IMR-90 (cell line): Measurements from ENCODE around the gene DNAH3. TPM values are rescaled to one million over a fixed set of nuclear protein-coding genes. Genes with fewer than 3 reads are reported as not detected.

Experiments used
- ATAC-seq: fragments of 200-7000 bp; cut with Tn5 transposase; 2 replicates; pipeline ENCODE4 v1.9.1; 2020; ENCODE audit warnings: low read depth, mild to moderate bottlenecking, moderate library complexity
- BruUV-seq: library from RNA; stranded (reverse); fragments of 400-500 nt; replicated peaks from 2 replicates; lab custom pipeline; 2021; lab: Mats Ljungman, UMichigan
- CTCF ChIA-PET: fragments of 300-600 bp; formaldehyde crosslinking; extraction: SDS; loops from one replicate; lab custom pipeline; 2021; ENCODE audit warnings: antibody characterized with exemption; lab: Yijun Ruan, JAX
- POLR2A ChIA-PET: fragments of 300-600 bp; sonication (Branson Sonifier 250); formaldehyde crosslinking; loops from one replicate; lab custom pipeline; 2022; ENCODE audit warnings: antibody characterized with exemption; ENCODE audit not compliant: unreplicated experiment; lab: Charles Lee
- DNase-seq: peaks from one replicate; pipeline ENCODE4 v3.0.0; 2013
- H2AFZ ChIP-seq: replicated peaks from 2 replicates; pipeline ENCODE3; 2013; ENCODE audit warnings: low read length, mild to moderate bottlenecking; ENCODE audit not compliant: poor library complexity
- H2AK5ac ChIP-seq: 2 replicates; pipeline ENCODE4 v1.6.1; 2013; ENCODE audit warnings: low read depth, low read length, inconsistent platforms
- H2AK9ac ChIP-seq: replicated peaks from 2 replicates; pipeline ENCODE3; 2013; ENCODE audit warnings: mild to moderate bottlenecking, low read depth, low read length, moderate library complexity; ENCODE audit not compliant: poor library complexity
- H2BK120ac ChIP-seq: 2 replicates; pipeline ENCODE4 v1.6.1; 2013; ENCODE audit warnings: low read depth, low read length, inconsistent platforms
- H2BK15ac ChIP-seq: 3 replicates; pipeline ENCODE4 v1.6.1; 2013; ENCODE audit warnings: low read depth, low read length, inconsistent platforms
- H2BK20ac ChIP-seq: 2 replicates; pipeline ENCODE4 v1.6.1; 2013; ENCODE audit warnings: low read depth, mild to moderate bottlenecking, inconsistent platforms, low read length, moderate library complexity
- H2BK5ac ChIP-seq: 2 replicates; pipeline ENCODE4 v1.6.1; 2013; ENCODE audit warnings: mild to moderate bottlenecking, low read depth, low read length, inconsistent platforms; ENCODE audit not compliant: poor library complexity, severe bottlenecking
- H3K14ac ChIP-seq: replicated peaks from 2 replicates; pipeline ENCODE4 v1.6.1; 2013; ENCODE audit warnings: low read depth, low read length, inconsistent platforms
- H3K18ac ChIP-seq: 2 replicates; pipeline ENCODE4 v1.6.1; 2013; ENCODE audit warnings: low read depth, low read length, control low read depth
- H3K23ac ChIP-seq: 2 replicates; pipeline ENCODE4 v1.6.1; 2013; ENCODE audit warnings: low read depth, low read length, inconsistent platforms
- H3K27ac ChIP-seq: 2 replicates; pipeline ENCODE4 v1.5.1; 2013; ENCODE audit warnings: mild to moderate bottlenecking, control low read depth, low read length; ENCODE audit not compliant: insufficient read depth
- H3K27me3 ChIP-seq: 2 replicates; pipeline ENCODE4 v1.6.1; 2013; ENCODE audit warnings: low read length; ENCODE audit not compliant: control insufficient read depth, insufficient read depth
- H3K36me3 ChIP-seq: 2 replicates; pipeline ENCODE4 v1.6.1; 2013; ENCODE audit warnings: low read length, mixed read lengths; ENCODE audit not compliant: control insufficient read depth, insufficient read depth
- H3K4ac ChIP-seq: 2 replicates; pipeline ENCODE4 v1.6.1; 2013; ENCODE audit warnings: low read depth, low read length, inconsistent platforms
- H3K4me1 ChIP-seq: 2 replicates; pipeline ENCODE4 v1.6.1; 2013; ENCODE audit warnings: low read length, mixed read lengths; ENCODE audit not compliant: control insufficient read depth, insufficient read depth
- H3K4me2 ChIP-seq: 2 replicates; pipeline ENCODE4 v1.6.1; 2013; ENCODE audit warnings: low read depth, mild to moderate bottlenecking, control low read depth, low read length, moderate library complexity
- H3K4me3 ChIP-seq: 2 replicates; pipeline ENCODE4 v1.5.1; 2013; ENCODE audit warnings: low read depth, mild to moderate bottlenecking, control low read depth, low read length, moderate library complexity; ENCODE audit not compliant: insufficient read depth
- H3K56ac ChIP-seq: 2 replicates; pipeline ENCODE4 v1.6.1; 2013; ENCODE audit warnings: low read length, inconsistent platforms; ENCODE audit not compliant: insufficient read depth; ENCODE audit errors: extremely low read depth
- H3K79me1 ChIP-seq, 2 experiments: 2 replicates each; pipeline ENCODE4 v1.6.1; 2013; ENCODE audit warnings: low read length in 2 of 2, inconsistent platforms in 1 of 2, low read depth in 1 of 2
- H3K9ac ChIP-seq: 2 replicates; pipeline ENCODE4 v1.6.1; 2013; ENCODE audit warnings: low read depth, low read length, control low read depth
- H3K9me1 ChIP-seq: 2 replicates; pipeline ENCODE4 v1.6.1; 2013; ENCODE audit warnings: low read length, inconsistent platforms; ENCODE audit not compliant: insufficient read depth
- H3K9me3 ChIP-seq: 2 replicates; pipeline ENCODE4 v1.6.1; 2013; ENCODE audit warnings: low read length; ENCODE audit not compliant: control insufficient read depth, insufficient read depth
- H4K20me1 ChIP-seq: 2 replicates; pipeline ENCODE4 v1.6.1; 2013; ENCODE audit warnings: low read length, inconsistent platforms; ENCODE audit not compliant: insufficient read depth
- H4K5ac ChIP-seq: 2 replicates; pipeline ENCODE4 v1.6.1; 2013; ENCODE audit warnings: mild to moderate bottlenecking, low read depth, low read length, control low read depth
- H4K8ac ChIP-seq, 2 experiments: 2 replicates each; pipeline ENCODE4 v1.6.1; 2013; ENCODE audit warnings: low read depth in 2 of 2, low read length in 2 of 2, control low read depth in 1 of 2, inconsistent platforms in 1 of 2
- H4K91ac ChIP-seq: 2 replicates; pipeline ENCODE4 v1.6.1; 2013; ENCODE audit warnings: low read depth, low read length, inconsistent platforms; ENCODE audit not compliant: insufficient read depth
- BHLHE40 ChIP-seq: fragments of 150-350 bp; IDR thresholded peaks from 2 replicates; pipeline ENCODE4 v1.6.1; 2016; ENCODE audit warnings: mild to moderate bottlenecking, low read depth, low read length
- CEBPB ChIP-seq: IDR thresholded peaks from 2 replicates; pipeline ENCODE4 v1.6.1; 2012; ENCODE audit warnings: low read depth, low read length, improper control_type of control experiment
- CHD1 ChIP-seq: IDR thresholded peaks from 2 replicates; pipeline ENCODE4 v1.6.1; 2012; ENCODE audit warnings: low read depth, low read length, improper control_type of control experiment
- FOS ChIP-seq: fragments of 150-350 bp; IDR thresholded peaks from 2 replicates; pipeline ENCODE4 v1.6.1; 2016; ENCODE audit warnings: low read depth, low read length
- MAFK ChIP-seq: IDR thresholded peaks from 2 replicates; pipeline ENCODE4 v1.6.1; 2012; ENCODE audit warnings: low read depth, low read length, improper control_type of control experiment
- MAZ ChIP-seq: IDR thresholded peaks from 2 replicates; pipeline ENCODE4 v1.6.1; 2012; ENCODE audit warnings: low read depth, mild to moderate bottlenecking, low read length, improper control_type of control experiment, moderate library complexity, borderline replicate concordance
- MXI1 ChIP-seq: IDR thresholded peaks from 2 replicates; pipeline ENCODE4 v1.6.1; 2012; ENCODE audit warnings: low read depth, mild to moderate bottlenecking, low read length, moderate library complexity, borderline replicate concordance
- NFE2L2 ChIP-seq: fragments of 150-350 bp; IDR thresholded peaks from 2 replicates; pipeline ENCODE4 v1.6.1; 2016; ENCODE audit warnings: low read depth, mild to moderate bottlenecking, low read length
- POLR2A ChIP-seq: IDR thresholded peaks from 2 replicates; pipeline ENCODE4 v1.6.1; 2012; ENCODE audit warnings: mild to moderate bottlenecking, low read depth, low read length
- RAD21 ChIP-seq: IDR thresholded peaks from 2 replicates; pipeline ENCODE4 v1.6.1; 2012; ENCODE audit warnings: low read length, improper control_type of control experiment
- RCOR1 ChIP-seq: IDR thresholded peaks from 2 replicates; pipeline ENCODE4 v1.6.1; 2012; ENCODE audit warnings: mild to moderate bottlenecking, low read length, improper control_type of control experiment; ENCODE audit not compliant: insufficient replicate concordance
- RFX5 ChIP-seq: IDR thresholded peaks from 2 replicates; pipeline ENCODE4 v1.8.0; 2012; ENCODE audit warnings: low read depth, mild to moderate bottlenecking, low read length, moderate library complexity
- SMC3 ChIP-seq: fragments of 150-350 bp; IDR thresholded peaks from 2 replicates; pipeline ENCODE4 v1.6.1; 2016; ENCODE audit warnings: low read depth, mild to moderate bottlenecking, antibody characterized with exemption, low read length, moderate library complexity
- WGBS, 2 experiments: methylation state at CpG; one replicate each; pipeline versions ENCODE4 v1.1.5 to v1.1.7; 2013; ENCODE audit warnings: missing lambda C conversion rate in 2 of 2; ENCODE audit not compliant: insufficient read length in 1 of 2; ENCODE audit errors: extremely low coverage in 2 of 2; 5-methylcytosine and 5-hydroxymethylcytosine counted together
- dilution Hi-C: fragments of 300-500 bp; cut with HindIII; formaldehyde crosslinking; loops from one replicate; pipeline ENCODE4 v1.14.3; 2018; ENCODE audit warnings: low sequenced_read_pairs; ENCODE audit not compliant: unreplicated experiment
- in situ Hi-C: fragments of 300-500 bp; cut with MboI; formaldehyde crosslinking; loops from 3 replicates; pipeline ENCODE4 v1.14.3; 2019; ENCODE audit warnings: low sequenced_read_pairs, inconsistent platforms, mixed read lengths
- intact Hi-C: fragments of 100-400 bp; cut with micrococcal nuclease; formaldehyde crosslinking; loops from 2 replicates; pipeline ENCODE4 v1.10.0; 2022
- polyA plus RNA-seq, 3 experiments: library from polyadenylated mRNA; depleted of rRNA; stranded (reverse); fragments of >200 nt; gene quantifications; 2 replicates each; pipeline ENCODE4 v1.2.3, GENCODE V29; 2012; ENCODE audit warnings: low replicate concordance in 1 of 3
- total RNA-seq: library from RNA; depleted of rRNA; stranded (reverse); fragments of >200 nt; gene quantifications from 2 replicates; pipeline ENCODE4 v1.2.3, GENCODE V29; 2012
- TF ChIP-seq, protein P1 (sequence below): conservative IDR thresholded peaks from 2 replicates; pipeline ENCODE4 v1.5.1; 2012; ENCODE audit warnings: mild to moderate bottlenecking, low read depth, low read length, improper control_type of control experiment
- TF ChIP-seq, protein P2 (sequence below): fragments of 150-350 bp; IDR thresholded peaks from 2 replicates; pipeline ENCODE4 v1.6.1; 2016; ENCODE audit warnings: low read depth, mild to moderate bottlenecking, low read length, moderate library complexity, borderline replicate concordance

DNAH3 gene
- total and polyA plus RNA-seq, 2 of the 4 experiments (the other 2 are of a cell fraction): not detected

DNA sequence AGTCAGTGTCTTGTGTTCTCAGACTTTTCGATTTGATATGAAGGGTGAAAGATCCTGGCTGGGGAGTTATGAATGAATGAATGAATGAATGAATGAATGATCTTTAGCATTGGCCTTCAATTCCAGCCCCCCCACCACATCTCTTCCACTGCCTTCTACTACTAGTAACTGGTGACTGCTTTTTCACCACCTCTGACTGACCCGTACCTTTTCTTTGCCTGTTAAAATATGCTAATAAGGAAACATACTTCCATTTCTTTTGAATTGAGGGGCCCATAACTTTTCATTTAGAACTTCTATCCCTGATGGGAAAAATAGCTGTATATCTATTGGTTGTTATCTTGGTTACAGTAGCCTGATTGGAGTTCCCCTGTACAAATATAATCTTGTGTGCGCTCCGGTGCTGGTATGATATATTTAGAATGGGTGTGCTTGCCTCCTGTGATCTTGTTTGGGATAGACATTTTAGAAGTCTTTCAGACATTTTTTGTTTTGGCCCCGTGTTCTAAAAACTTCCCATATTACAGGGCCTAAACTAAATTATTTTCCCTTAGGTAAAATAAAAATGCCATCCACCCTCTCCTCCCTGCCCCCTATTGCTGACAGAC is 246.6 kb downstream of the DNAH3 start:
- no peaks in the 10 kb centered on the region for H3K27me3 ChIP-seq
- H3K27ac ChIP-seq: no peak overlapping the region
- H3K23ac ChIP-seq: peak overlapping the region; percentile 78; the same call in 1 of the 2 replicates
- no peak overlapping the region for H4K5ac ChIP-seq
- H3K9ac ChIP-seq: no peak overlapping the region
- peaks cover 7% of the 10 kb centered on the region; the same call in 1 of the 2 replicates for H4K20me1 ChIP-seq
- in situ Hi-C loops: no loop called here
- no peak overlapping the region for H2BK20ac ChIP-seq
- peaks cover 28% of the 10 kb centered on the region for H3K9me1 ChIP-seq
- peaks cover 36 to 79% of the 10 kb centered on the region in 2 experiments for H3K79me1 ChIP-seq
- 0 out of 3 replicates have a peak overlapping the region, but pooled peaks have one; percentile 22 for H2BK15ac ChIP-seq
- no peak overlapping the region for H2AK5ac ChIP-seq
- intact Hi-C loops: loop anchor here (5.0 kb wide), 1 partner anchor 253 kb away; the partner anchor contains the start of gene LDAF1
- peak overlapping the region; percentile 55 for H2BK5ac ChIP-seq
- H2AFZ ChIP-seq: no peak overlapping the region
- dilution Hi-C loops: no loop called here
- no peak overlapping the region for H3K18ac ChIP-seq
- H3K36me3 ChIP-seq: no peaks in the 10 kb centered on the region
- peak overlapping the region; percentile 63; the same call in 1 of the 2 replicates for H3K4ac ChIP-seq
- no peak overlapping the region for H2AK9ac ChIP-seq
- DNase-seq (no peak), ATAC-seq (no peak)
- H2BK120ac ChIP-seq: peak overlapping the region; percentile 99; the same call in 1 of the 2 replicates
- no peaks in the 10 kb centered on the region for H3K9me3 ChIP-seq
- peak overlapping the region in 1 of 2 experiments; percentile 36; a peak in 1 of 4 replicates for H4K8ac ChIP-seq
- H3K4me2 ChIP-seq: no peak overlapping the region
- H3K4me3 ChIP-seq: no peak overlapping the region
- POLR2A ChIA-PET: no interaction called here
- no peak overlapping the region; the same call in 1 of the 2 replicates for H3K14ac ChIP-seq
- peaks cover 20% of the 10 kb centered on the region for H3K4me1 ChIP-seq
- no peak overlapping the region for H4K91ac ChIP-seq
- WGBS, 2 experiments: no CpG with 5 or more reads among the region's 5 CpGs
- BruUV-seq: no TSS peak
- CTCF ChIA-PET: interaction anchor here (0.6 kb wide), 1 partner anchor 9 kb away, joined by 4 read pairs; no protein-coding TSS in a partner anchor
- no peak overlapping the region for H3K56ac ChIP-seq
- TF ChIP-seq CHD1: no peak
- no peak for TF ChIP-seq BHLHE40
- TF ChIP-seq MAFK: no peak
- no peak for TF ChIP-seq MXI1
- no peak for TF ChIP-seq SMC3
- no peak for TF ChIP-seq CEBPB
- TF ChIP-seq POLR2A: no peak
- no peak for TF ChIP-seq NFE2L2
- no peak for TF ChIP-seq RFX5
- TF ChIP-seq RCOR1: no peak
- TF ChIP-seq FOS: no peak
- no peak for TF ChIP-seq RAD21
- no peak for TF ChIP-seq MAZ
- TF ChIP-seq, protein P1, sequence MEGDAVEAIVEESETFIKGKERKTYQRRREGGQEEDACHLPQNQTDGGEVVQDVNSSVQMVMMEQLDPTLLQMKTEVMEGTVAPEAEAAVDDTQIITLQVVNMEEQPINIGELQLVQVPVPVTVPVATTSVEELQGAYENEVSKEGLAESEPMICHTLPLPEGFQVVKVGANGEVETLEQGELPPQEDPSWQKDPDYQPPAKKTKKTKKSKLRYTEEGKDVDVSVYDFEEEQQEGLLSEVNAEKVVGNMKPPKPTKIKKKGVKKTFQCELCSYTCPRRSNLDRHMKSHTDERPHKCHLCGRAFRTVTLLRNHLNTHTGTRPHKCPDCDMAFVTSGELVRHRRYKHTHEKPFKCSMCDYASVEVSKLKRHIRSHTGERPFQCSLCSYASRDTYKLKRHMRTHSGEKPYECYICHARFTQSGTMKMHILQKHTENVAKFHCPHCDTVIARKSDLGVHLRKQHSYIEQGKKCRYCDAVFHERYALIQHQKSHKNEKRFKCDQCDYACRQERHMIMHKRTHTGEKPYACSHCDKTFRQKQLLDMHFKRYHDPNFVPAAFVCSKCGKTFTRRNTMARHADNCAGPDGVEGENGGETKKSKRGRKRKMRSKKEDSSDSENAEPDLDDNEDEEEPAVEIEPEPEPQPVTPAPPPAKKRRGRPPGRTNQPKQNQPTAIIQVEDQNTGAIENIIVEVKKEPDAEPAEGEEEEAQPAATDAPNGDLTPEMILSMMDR: no peak
- TF ChIP-seq, protein P2, sequence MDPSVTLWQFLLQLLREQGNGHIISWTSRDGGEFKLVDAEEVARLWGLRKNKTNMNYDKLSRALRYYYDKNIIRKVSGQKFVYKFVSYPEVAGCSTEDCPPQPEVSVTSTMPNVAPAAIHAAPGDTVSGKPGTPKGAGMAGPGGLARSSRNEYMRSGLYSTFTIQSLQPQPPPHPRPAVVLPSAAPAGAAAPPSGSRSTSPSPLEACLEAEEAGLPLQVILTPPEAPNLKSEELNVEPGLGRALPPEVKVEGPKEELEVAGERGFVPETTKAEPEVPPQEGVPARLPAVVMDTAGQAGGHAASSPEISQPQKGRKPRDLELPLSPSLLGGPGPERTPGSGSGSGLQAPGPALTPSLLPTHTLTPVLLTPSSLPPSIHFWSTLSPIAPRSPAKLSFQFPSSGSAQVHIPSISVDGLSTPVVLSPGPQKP: no peak
